ENCODE results near the gene HRH1. TPM values are rescaled to one million over a fixed set of nuclear protein-coding genes. Genes with fewer than 3 reads are reported as not detected.

HRH1 gene
- total and polyA plus RNA-seq, 11 donors = 0.40 to 4.3 (median 1.3) TPM

DNA sequence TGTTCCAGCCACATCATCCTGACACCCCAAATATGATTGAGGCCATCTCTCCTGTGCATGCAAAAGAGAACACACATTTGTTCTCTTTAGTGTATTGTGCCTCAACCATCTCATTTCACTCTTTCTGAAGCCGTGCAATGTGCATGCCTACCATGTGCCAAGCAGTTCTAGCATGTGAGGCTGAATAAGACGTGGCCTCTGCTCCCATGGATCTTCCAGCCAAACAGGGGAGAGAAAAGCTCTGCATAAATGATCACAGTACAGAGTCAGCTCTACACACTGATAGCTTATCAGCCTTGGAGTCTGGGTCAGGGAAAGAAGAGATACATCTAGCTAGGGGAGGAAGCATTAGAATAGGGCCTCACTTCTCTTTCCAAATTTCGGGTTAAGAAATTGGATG lies 69.7 kb downstream of the HRH1 start:
- H3K9me3 ChIP-seq = no peaks in the 10 kb centered on the region
- peaks cover 0 to 60% (median 0%) of the 10 kb centered on the region in 12 donors for H3K4me1 ChIP-seq
- DNase-seq (no peak), ATAC-seq (no peak)
- H3K27me3 ChIP-seq = peaks cover 0 to 6% (median 0%) of the 10 kb centered on the region in 9 donors
- no peak overlapping the region for H3K4me3 ChIP-seq
- peak overlapping the region in 1 of 12 donors; percentile 92 for H3K27ac ChIP-seq
- no peak for TF ChIP-seq POLR2A (IDR thresholded peaks at IDR 0.05)
- TF ChIP-seq, protein P1, sequence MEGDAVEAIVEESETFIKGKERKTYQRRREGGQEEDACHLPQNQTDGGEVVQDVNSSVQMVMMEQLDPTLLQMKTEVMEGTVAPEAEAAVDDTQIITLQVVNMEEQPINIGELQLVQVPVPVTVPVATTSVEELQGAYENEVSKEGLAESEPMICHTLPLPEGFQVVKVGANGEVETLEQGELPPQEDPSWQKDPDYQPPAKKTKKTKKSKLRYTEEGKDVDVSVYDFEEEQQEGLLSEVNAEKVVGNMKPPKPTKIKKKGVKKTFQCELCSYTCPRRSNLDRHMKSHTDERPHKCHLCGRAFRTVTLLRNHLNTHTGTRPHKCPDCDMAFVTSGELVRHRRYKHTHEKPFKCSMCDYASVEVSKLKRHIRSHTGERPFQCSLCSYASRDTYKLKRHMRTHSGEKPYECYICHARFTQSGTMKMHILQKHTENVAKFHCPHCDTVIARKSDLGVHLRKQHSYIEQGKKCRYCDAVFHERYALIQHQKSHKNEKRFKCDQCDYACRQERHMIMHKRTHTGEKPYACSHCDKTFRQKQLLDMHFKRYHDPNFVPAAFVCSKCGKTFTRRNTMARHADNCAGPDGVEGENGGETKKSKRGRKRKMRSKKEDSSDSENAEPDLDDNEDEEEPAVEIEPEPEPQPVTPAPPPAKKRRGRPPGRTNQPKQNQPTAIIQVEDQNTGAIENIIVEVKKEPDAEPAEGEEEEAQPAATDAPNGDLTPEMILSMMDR (IDR thresholded peaks at IDR 0.05) = no peak
- 77 to 87% (median 85%) methylated on average over 3 of the region's 3 CpGs for WGBS, 4 donors
- no peaks in the 10 kb centered on the region for H3K36me3 ChIP-seq
- intact Hi-C loops (cut with DNase I) = no loop called here

DNA sequence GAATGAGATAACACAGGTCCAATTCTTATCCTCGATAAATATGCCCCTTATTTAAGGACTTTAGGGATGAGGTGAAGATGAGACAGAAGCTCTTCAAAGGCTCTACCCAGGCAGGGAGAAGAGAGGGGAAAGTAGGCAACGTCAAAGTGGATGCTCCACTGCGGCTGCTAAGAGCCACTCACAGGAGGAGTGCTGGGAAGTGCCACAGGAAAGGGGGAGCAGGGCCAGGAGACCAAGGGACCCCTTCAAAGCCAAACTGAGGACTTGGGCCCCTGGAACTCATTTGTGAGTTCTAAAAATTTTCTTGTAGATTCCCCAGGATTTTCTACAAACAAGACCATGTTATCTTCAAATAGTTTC lies 70.6 kb downstream of the HRH1 start:
- H3K9me3 ChIP-seq = no peaks in the 10 kb centered on the region
- DNase-seq = no peak
- peak overlapping the region in 3 of 12 donors; percentile 18 to 52 (median 43) for H3K4me3 ChIP-seq
- H3K27me3 ChIP-seq = peaks cover 0 to 6% (median 0%) of the 10 kb centered on the region in 9 donors
- no peak for TF ChIP-seq POLR2A (IDR thresholded peaks at IDR 0.05)
- TF ChIP-seq, protein P1 (IDR thresholded peaks at IDR 0.05) = no peak
- no peaks in the 10 kb centered on the region for H3K36me3 ChIP-seq
- WGBS, 4 donors = 83 to 89% (median 86%) methylated on average over 3 of the region's 3 CpGs
- peaks cover 0 to 52% (median 0%) of the 10 kb centered on the region in 12 donors for H3K4me1 ChIP-seq
- intact Hi-C loops (cut with DNase I) = no loop called here
- peak overlapping the region in 6 of 12 donors; percentile 32 to 92 (median 46) for H3K27ac ChIP-seq
- ATAC-seq = no peak

DNA sequence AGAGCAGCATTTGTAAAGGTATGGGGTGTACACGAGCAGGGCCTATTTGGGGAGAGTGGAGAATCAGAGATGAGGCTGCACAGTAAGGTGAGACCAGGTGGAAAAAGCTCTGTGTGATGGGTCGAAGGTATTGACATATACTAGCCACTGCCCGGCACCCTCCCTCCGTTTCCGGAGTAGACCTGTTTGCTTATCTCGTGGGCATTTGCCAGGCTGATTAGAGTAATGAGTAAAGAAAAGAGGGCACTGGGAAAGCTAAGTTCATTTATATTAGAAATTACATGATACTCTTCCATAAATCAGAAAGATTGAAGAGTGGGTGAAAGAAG lies 71.7 kb downstream of the HRH1 start:
- H3K4me1 ChIP-seq = peaks cover 0 to 55% (median 0%) of the 10 kb centered on the region in 12 donors
- peak overlapping the region in 4 of 12 donors; percentile 43 to 92 (median 56) for H3K27ac ChIP-seq
- WGBS, 4 donors = 77 to 80% (median 78%) methylated on average over 6 of the region's 6 CpGs
- H3K27me3 ChIP-seq = no peaks in the 10 kb centered on the region
- intact Hi-C loops (cut with DNase I) = no loop called here
- no peaks in the 10 kb centered on the region for H3K9me3 ChIP-seq
- DNase-seq (no peak), ATAC-seq (no peak)
- TF ChIP-seq, protein P1 (IDR thresholded peaks at IDR 0.05) = no peak
- TF ChIP-seq POLR2A (IDR thresholded peaks at IDR 0.05) = no peak
- H3K4me3 ChIP-seq = peak overlapping the region in 4 of 12 donors; percentile 18 to 52 (median 42)
- H3K36me3 ChIP-seq = no peaks in the 10 kb centered on the region

DNA sequence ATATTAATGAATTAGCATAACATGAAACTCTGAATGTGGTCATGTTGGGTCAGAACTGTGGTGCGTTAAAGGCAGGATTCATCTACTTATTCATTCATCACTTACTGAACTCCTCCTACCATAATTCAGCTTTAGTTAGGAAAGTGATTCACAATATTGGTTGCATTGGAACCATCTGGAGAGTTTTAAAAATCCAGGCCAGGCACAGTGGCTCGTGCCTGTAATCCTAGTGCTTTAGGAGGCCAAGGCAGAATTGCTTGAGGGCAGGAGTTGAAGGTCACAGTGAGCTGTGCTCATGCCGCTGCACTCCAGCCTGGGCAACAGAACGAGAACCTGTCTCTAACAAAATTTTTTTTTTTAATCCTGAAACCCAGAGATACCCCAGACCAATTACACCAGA lies 73.7 kb downstream of the HRH1 start:
- DNase-seq (no peak), ATAC-seq (no peak)
- no peak overlapping the region for H3K4me3 ChIP-seq
- H3K36me3 ChIP-seq = no peaks in the 10 kb centered on the region
- intact Hi-C loops (cut with DNase I) = no loop called here
- peaks cover 0 to 49% (median 0%) of the 10 kb centered on the region in 12 donors for H3K4me1 ChIP-seq
- no peak overlapping the region for H3K27ac ChIP-seq
- TF ChIP-seq POLR2A (IDR thresholded peaks at IDR 0.05) = no peak
- TF ChIP-seq, protein P1 (IDR thresholded peaks at IDR 0.05) = no peak
- H3K27me3 ChIP-seq = no peaks in the 10 kb centered on the region
- WGBS, 4 donors = 71 to 86% (median 78%) methylated on average over 4 of the region's 4 CpGs
- no peaks in the 10 kb centered on the region for H3K9me3 ChIP-seq

Measured in heart left ventricle (tissue), 16 donors.